HG02623 (cell line): Measurements from ENCODE around the gene LRRTM4.

Experiments used
- ATAC-seq: cut with Tn5 transposase; IDR thresholded peaks from one replicate; pipeline ENCODE4 v1.9.1; 2021; ENCODE audit warnings: moderate library complexity; ENCODE audit not compliant: unreplicated experiment

The LRRTM4 gene

DNA sequence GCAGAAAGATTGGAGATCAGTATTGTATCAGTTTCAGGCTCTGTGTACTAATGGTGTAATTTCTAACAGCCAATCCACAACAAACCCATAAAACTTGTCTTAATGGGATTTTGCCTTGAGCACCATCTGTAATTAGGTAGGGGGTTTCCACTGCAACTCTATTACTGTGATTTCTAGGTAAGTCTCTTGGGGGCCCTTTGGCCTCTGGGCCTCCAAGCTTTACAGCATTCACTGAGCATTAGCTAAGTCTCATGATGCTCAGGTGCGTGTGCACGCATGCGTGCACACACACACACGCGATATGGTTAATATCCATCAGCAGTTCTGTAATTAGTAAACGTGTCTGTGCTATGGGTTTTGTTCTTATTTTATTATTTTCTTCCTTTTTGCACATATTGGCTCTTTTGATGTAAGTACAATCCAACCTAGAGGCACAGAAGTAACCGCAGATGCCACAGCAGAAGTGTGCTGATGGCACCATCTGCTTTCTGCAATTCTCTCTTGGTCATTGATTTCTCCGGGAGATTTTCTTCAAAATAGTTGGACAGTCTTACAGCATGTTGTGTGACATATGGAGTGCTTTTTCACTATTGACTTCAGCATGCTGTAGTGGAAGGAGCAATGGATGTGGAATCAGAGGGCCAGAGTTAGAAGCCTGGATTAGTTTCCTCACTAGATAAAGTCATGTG is 592.0 kb downstream of the LRRTM4 start:
- no peak for ATAC-seq

DNA sequence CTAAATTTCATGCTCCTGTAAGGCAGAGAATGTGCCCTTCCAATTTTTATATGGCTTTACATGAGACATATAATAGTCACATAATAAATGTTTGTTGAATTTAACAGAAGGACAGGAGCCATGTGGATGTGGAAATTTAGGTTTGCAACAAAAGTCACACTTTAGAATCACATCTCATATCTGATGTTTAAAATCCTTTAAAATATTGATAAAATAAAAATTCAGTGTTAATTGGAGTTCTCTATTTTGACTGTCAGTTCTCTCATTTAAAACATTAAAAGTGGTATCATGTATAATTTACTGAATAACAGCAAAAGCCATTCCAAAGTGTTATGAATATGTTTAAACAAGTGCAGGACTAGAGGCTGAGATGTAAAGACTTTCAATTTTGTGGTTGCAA is 594.1 kb downstream of the LRRTM4 start:
- ATAC-seq, result no peak

DNA sequence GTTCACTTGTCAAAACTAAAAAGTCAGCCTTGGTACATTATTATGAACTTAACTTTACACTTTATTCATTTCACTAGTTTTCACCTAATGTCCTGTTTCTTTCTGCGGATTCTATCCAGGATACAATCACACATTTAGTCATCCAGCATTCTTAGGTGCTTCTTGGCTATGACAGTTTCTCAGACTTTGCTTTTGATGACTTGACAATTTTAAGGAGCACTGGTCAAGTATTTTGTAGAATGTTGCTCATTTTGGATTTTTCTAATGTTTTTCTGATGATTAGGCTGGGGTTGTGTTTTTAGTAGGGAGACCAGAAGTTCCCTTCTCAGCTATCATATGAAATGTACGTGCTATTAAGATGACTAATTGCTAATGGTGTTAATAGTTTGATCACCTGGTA is 601.2 kb downstream of the LRRTM4 start:
- no peak for ATAC-seq

DNA sequence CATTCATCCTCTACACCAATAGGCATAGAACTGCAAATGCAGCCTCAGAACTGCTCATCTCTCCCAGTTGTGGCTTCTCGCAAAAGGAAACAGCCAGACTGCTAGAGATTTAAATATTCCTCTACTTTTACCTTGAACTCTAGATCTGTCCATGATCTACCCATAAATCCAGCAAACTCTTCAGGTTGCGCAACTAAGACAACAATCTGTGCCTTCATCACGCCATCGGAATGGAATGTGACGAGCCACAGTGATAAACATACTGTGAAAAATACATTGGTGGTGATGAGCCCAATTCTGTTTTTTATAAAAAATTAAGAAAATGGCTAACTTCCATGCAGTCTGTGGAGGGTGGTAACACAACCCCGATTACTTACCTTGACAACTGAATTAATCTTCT is 626.7 kb downstream of the LRRTM4 start:
- ATAC-seq, result no peak

DNA sequence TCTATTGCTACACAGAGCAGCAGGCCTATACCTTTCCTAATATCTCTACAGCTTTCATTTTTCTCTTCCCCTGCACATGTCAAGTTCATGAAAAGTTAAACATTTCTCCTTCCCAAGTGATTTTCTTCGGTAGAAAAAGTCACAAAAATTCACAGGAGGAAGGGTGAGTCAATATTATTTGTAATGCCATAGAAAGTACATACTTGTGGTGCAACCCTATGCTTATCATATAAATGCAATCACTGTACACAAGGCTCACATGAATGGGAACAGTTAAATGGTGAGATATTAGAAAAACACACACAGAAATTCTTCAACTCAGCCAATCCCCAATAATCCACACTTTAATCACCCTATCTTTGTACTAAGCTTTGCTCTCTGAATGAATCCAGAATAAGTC is 651.6 kb downstream of the LRRTM4 start:
- ATAC-seq, result no peak

DNA sequence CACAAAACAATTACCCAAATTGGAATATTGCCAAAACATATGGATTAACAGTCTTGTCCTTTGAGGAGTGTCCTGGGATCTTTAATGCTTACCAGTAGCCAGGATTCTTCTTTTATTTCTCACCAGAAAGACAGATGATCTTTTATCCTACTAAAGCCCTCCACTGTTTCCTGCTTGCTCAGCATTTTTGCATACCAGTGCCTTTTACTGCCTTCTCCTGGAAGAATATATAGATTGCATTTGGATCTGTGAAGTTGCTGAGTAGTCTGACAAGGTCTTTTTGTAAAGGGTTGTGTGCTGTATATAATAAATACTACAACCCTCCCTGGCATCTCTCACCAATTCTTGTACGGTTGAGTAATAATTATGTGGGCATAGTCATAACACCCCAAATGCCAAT is 652.2 kb downstream of the LRRTM4 start:
- ATAC-seq, result no peak

DNA sequence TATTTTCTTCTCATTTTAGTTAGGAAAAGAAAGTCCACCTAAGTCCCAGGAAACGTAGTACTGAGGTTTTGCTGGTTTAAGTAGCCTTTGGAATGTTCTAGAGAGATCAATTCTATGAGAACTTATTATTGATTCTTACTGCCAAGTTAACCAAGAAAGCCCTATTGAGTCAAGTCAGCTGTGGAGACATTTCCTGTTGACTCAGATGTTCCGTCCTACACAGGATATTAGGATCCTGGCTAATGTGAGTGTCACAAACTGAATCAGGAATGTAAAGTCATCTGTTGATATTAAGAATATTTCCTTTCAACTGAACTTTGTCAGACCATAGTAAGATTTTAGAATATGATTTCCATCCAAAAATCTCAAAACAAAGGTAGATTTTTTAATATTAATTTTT is 654.3 kb downstream of the LRRTM4 start:
- no peak for ATAC-seq

DNA sequence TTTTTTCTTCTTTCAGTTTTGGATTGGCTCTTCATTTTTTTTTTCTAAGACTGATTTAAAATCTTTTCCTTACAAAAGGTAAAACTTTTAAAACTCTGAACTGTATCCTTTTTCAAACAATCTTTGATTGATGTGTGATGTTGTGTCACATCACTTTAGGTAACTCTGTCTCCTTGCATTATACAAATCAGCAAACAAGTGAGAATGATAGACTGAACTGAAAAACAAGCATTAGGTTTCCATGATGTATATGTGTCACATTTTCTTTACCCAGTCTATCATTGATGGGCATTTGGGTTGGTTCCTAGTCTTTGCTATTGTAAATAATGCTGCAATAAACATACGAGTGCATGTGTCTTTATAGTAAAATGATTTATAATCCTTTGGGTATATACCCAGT is 655.7 kb downstream of the LRRTM4 start:
- no peak for ATAC-seq

DNA sequence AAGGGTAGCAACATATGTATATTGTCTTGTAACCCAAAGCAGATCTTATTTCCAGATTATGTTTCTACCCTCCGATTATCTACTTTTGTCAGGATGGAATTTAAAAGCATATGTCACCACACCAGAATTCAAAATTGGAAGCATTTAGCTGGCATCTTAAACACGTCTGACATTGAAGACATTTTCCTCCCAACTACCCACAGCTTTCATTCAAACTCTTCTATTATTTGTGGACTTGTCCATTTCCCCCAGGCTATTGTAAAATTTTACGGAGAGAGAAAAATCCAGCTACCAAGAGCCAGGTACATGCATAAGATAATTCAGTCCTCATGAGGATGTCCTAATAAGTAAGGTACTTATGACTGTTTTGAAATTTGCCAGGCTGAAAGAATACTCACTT is 659.3 kb downstream of the LRRTM4 start:
- ATAC-seq, result no peak

DNA sequence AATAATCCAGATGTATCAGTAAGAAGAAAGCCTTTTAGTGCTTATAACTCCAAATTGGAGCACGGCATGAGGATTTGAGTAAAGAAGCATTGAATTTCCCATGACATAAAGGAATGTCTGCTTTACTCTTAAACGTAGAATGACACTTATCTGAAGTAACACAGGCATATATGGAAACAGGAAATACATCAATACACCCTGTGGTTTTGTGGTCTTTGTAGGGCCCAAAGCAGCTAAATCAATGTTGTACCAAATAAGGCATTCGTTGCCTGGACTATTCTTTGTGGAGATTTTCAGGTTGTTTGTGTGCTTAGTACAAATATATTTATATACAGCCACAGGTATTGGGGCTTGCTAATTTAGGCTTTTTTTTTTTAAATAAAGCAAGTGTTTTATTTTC is 660.5 kb downstream of the LRRTM4 start:
- no peak for ATAC-seq

DNA sequence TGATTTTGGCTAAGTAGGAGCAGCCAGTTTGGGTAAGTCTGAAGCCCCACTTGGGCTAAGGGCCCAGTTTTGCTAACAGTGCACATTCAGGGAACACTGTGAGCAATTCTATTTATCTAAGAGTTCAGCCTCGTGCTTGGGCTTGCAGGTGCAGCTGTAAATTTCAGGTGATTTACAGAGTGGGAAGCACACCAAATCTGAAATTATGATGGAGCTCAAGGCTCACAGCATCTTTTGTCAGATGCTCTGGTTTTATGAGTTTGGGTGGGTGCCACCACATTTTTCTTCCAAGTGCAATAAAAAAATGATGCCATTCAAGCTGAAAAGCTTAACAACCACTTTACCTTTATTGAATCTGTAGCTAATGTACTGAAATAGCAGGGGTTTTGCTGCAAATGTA is 671.2 kb downstream of the LRRTM4 start:
- no peak for ATAC-seq

DNA sequence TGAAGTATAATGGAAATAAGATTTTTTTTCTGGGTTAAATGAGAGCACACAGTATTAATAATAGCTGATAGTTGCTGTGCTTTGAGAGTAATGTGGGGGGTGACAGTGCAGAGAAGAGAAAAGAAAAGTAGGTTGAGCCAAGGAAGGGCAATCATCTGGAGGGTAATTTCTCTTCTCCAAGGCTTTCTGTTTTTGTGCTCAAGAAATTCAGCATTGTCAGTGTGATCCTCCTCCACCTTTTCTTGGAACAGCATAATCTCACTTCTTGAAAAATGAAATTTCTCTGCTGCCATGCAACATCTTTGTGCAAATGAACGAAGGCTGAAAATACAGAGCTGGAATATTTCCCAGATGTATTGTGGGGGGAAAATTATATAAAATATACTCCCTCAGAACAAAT is 673.1 kb downstream of the LRRTM4 start:
- no peak for ATAC-seq

DNA sequence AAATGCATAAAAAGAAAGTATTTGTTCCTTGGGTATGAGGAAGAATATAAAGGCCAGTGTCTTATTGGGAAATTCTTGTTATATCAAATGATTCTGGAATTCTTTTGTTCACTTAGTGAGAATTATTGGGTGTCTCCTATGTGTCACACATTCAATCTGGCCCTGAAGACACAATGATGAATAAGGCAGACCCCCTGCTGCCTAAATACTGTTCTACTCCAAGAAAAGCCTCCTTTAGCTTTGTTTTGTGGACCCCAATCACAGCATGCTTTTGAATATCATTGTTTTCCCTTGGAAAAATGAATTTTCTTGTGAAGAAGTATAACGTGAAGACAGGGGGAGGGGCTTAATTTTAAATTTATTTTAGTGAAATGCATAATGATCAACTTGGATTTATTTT is 682.4 kb downstream of the LRRTM4 start:
- no peak for ATAC-seq

DNA sequence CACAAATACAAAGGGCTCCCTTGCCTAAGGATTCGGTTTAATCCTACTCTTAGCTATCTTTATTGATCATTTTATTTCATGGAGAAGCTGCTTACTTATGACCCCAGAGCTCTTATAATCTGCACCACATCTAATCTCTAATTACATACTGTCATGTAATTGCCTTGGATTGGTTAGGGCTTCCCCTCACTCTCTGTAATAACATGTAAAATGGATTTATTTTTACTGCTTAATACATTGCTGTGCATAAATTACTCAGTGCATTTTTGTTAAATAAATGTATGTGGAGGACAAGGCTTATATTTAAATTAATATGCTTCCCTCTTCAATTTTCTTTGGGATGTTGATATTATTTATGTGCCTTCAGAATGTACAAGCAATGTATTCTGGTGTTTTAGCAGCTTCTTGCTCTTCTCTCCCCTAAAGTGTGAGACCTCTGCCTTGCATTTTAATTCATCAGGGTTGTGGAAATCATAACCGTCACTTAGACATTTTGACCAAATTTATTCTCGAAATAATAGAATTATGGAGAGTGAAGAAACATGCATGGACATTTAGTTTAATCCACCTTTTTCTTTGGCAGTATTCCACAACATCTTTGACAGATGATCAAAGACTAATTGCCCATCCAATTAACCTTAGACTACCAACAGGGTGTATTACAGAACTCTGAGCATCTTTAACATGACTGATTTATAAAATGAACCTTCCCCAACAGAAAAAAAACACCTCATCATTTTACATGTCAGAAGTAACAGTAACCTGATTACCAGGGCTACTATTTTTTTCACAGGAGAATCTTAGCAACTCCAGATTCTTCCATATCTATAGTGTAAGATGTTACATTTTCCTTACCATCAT is 692.6 kb downstream of the LRRTM4 start:
- no peak for ATAC-seq

DNA sequence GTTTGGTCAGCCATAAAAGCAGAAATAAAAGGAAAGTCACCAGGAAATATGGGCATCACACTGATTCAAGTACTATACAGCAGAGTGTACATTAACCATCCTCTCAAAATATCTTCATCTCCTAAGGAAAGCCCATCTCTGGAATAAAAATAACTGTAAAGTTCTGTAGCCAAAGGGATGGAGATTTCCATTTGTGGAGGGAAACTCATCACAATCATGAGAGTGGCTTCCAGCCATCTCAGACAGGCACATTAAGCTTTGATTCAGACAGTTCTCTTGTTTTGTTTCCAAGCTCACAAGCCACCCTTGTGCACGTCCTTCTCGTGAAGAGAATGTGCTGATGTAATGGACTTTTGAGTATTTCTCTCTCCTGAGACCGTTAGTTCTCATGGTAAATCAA is 695.5 kb downstream of the LRRTM4 start:
- no peak for ATAC-seq

DNA sequence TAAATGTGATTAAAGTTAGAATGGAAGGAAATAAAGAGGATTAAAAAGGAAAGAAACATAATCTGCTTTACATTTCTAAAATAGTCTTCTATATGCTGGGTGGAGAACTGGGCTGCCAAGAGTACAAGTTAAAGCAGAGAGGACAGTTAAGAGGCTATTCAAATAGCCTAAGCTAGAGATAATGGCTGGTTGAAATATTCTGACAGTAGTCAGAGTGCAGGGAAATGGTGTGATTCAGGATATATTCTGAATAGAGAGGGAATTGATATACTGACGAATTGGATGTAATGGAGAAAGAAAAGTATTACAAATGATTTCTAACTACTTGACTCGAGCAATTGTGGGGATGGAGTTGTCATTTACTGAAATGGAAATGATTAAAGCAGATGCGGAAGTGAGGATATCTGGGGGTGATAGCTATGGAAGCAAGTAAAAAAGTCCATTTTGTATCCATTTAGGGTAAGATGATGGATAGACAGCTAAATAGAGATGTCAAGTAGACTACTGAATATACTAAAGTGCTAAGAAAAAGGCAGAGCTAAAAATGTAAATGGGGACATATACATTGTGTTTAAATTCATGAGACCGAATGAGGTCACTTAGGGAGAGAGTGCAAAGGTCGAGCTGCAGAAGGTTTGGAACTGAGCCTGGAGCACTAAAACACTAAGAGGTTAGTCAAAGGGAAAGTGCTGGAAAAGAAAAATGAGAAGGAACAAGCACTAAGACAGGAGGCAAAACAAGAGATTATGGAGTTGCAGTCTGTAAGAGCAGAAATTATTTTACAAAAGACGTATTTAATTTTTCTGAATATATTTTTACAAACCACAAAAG is 696.8 kb downstream of the LRRTM4 start:
- no peak for ATAC-seq

DNA sequence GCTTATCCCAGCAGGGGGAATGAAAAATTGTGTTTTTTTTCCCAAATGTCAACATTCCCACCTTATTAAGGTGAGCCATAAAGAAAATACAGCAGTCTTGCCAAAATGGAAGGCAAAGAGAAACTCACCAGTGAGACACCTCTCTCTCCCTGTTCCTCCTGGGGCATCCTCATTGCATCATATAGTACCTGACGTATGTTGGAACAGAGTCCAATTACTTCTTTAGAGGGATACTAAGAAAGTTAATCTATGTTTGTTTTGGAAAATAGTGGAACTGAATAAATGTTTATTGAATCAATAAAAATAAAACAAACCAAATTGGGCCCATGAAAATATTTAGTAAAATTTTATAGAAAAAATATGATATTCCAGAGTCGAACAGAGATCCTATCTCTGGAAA is 700.4 kb downstream of the LRRTM4 start:
- no peak for ATAC-seq

DNA sequence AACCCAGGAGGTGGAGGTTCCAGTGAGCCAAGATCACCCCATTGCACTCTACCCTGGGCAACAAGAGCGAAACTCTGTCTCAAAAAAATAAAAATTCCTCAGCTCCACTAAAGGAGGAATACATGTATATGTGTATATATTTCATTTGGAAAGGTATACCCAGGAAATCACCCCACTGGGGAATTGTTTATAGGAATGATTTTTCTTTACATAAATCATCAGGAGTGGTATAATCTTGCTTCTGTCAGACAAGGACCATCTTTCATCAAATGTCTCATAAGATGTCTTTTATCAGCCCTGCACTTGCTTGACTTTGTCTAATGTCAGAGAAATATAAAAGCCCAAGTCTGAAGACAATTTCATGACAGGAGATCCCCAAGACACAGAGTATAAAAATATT is 709.1 kb downstream of the LRRTM4 start:
- ATAC-seq, result no peak

DNA sequence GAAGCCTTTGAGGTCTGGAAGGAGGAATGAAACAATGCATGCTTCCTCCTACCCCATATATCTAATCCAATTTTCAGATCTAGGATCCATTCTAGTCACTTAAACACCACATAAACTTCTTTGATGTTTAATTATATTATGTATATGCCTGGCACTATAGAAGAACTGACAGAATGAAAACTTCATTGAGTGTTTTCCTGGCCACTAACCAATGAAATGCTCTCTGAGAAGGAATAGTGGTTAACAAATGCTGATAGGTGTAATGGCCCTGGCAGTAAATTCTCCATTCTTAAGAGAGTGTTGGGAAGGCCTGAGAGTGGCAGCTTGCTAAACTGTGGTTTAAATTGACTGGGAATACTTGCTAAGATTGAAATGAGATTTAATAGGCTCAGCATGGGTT is 710.0 kb downstream of the LRRTM4 start:
- no peak for ATAC-seq

DNA sequence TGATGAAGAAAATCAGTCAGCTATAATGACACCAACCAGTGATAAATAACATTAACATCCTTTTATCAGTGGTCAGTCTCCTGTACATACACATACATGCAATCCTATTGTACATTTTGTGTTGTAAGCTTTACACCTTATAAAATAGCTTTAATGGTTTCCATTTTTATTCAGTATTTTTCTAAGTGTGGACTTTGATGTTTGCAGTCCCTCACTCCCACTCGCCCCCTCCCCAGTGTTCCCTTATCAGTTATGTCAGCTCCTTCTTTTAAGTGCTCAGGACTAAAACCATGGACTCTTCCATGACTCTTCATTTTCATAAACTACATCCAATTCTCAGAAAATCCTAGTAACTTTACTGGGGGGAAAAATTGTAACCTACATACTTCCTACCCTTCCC is 713.0 kb downstream of the LRRTM4 start:
- no peak for ATAC-seq

DNA sequence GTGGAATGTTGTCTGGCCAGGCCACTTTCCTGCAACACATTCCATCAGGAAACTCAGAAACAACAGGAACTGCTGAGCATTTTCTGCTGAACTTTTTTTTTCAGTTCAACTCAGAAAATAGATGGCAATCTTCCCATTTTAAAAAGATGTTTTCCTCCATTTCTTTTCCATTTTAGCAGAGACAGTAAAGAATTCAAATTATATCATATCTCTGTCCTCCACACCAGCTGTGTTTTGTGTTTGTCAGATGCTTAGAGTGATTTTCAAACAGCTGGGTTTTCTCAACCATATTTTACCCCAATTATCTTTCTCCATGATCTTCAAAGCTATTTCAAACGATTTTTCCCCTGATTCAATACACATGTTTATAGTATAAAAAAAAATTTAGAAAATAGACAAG is 713.4 kb downstream of the LRRTM4 start:
- no peak for ATAC-seq
